HEK293 (cell line): Measurements from ENCODE around the gene TRAPPC2L.
A peak's percentile ranks its signal among the peaks of the same experiment; 100 is the strongest.

Experiments used
- CTCF ChIA-PET: fragments of 350-600 bp; formaldehyde crosslinking; extraction: SDS; loops from one replicate; lab custom pipeline; 2021; ENCODE audit warnings: antibody characterized with exemption; lab: Yijun Ruan, JAX
- POLR2A ChIA-PET: fragments of 300-600 bp; formaldehyde crosslinking; extraction: SDS; loops from one replicate; lab custom pipeline; 2020; ENCODE audit warnings: antibody characterized with exemption, inconsistent platforms; lab: Yijun Ruan, JAX
- H3K27ac ChIP-seq: fragments of 200-500 bp; sonication (Bioruptor generic); 2 replicates; pipeline ENCODE4 v1.5.1; 2014; ENCODE audit warnings: low read depth, low read length, control low read depth, inconsistent platforms; ENCODE audit errors: extremely low read depth
- H3K36me3 ChIP-seq, 2 experiments: fragments of 200-500 bp in 1 of 2; sonication (Bioruptor generic) in 1 of 2; 1 replicate in 1 of 2; 2 replicates in 1 of 2; pipeline ENCODE4 v1.5.1; 2014 to 2017; ENCODE audit warnings: inconsistent platforms in 2 of 2, low read length in 2 of 2; ENCODE audit not compliant: control insufficient read depth in 2 of 2, insufficient read depth in 1 of 2
- H3K4me1 ChIP-seq: fragments of 200-500 bp; sonication (Bioruptor generic); 2 replicates; pipeline ENCODE4 v1.5.1; 2014; ENCODE audit warnings: mild to moderate bottlenecking, low read length, inconsistent platforms; ENCODE audit not compliant: control insufficient read depth, insufficient read depth
- H3K4me3 ChIP-seq: 2 replicates; pipeline ENCODE4 v1.5.1; 2011; ENCODE audit warnings: low read depth, mild to moderate bottlenecking, control low read depth, low read length, moderate library complexity
- H3K9me3 ChIP-seq: fragments of 200-500 bp; sonication (Bioruptor generic); 2 replicates; pipeline ENCODE4 v1.5.1; 2014; ENCODE audit warnings: low read depth, low read length, inconsistent platforms; ENCODE audit not compliant: control insufficient read depth, insufficient read depth
- KLF1 ChIP-seq: fragments of 450-650 bp; formaldehyde crosslinking; IDR thresholded peaks from 2 replicates; pipeline ENCODE4 v1.5.1; 2016; ENCODE audit warnings: missing biosample characterization, missing genetic modification characterization
- KLF8 ChIP-seq: fragments of 450-650 bp; formaldehyde crosslinking; IDR thresholded peaks from 2 replicates; pipeline ENCODE4 v1.5.1; 2016; ENCODE audit warnings: missing biosample characterization, missing genetic modification characterization
- RBAK ChIP-seq: fragments of 450-650 bp; formaldehyde crosslinking; IDR thresholded peaks from 2 replicates; pipeline ENCODE4 v1.5.1; 2016; ENCODE audit warnings: missing biosample characterization, missing genetic modification characterization
- SP2 ChIP-seq: fragments of 450-650 bp; formaldehyde crosslinking; IDR thresholded peaks from 2 replicates; pipeline ENCODE4 v1.5.1; 2016; ENCODE audit warnings: missing biosample characterization, missing genetic modification characterization
- ZBTB49 ChIP-seq: fragments of 450-650 bp; formaldehyde crosslinking; IDR thresholded peaks from 2 replicates; pipeline ENCODE4 v1.5.1; 2016; ENCODE audit warnings: missing biosample characterization, missing genetic modification characterization, low read depth
- ZNF138 ChIP-seq: fragments of 450-650 bp; formaldehyde crosslinking; IDR thresholded peaks from 2 replicates; pipeline ENCODE4 v1.5.1; 2016; ENCODE audit warnings: missing biosample characterization, missing genetic modification characterization, borderline replicate concordance
- ZNF148 ChIP-seq: fragments of 450-650 bp; formaldehyde crosslinking; IDR thresholded peaks from 2 replicates; pipeline ENCODE4 v1.5.0; 2017; ENCODE audit warnings: missing biosample characterization, missing genetic modification characterization, borderline replicate concordance
- ZNF175 ChIP-seq: fragments of 450-650 bp; formaldehyde crosslinking; IDR thresholded peaks from 2 replicates; pipeline ENCODE4 v1.5.1; 2016; ENCODE audit warnings: missing biosample characterization, missing genetic modification characterization
- ZNF19 ChIP-seq: fragments of 450-650 bp; formaldehyde crosslinking; IDR thresholded peaks from 2 replicates; pipeline ENCODE4; 2016; ENCODE audit warnings: missing biosample characterization, missing genetic modification characterization, low read depth
- ZNF211 ChIP-seq: fragments of 450-650 bp; formaldehyde crosslinking; IDR thresholded peaks from 2 replicates; pipeline ENCODE4 v1.5.1; 2016; ENCODE audit warnings: low read depth, missing biosample characterization, missing genetic modification characterization
- ZNF311 ChIP-seq: fragments of 450-650 bp; formaldehyde crosslinking; IDR thresholded peaks from 2 replicates; pipeline ENCODE4 v1.5.1; 2017; ENCODE audit warnings: missing biosample characterization, missing genetic modification characterization, borderline replicate concordance
- ZNF398 ChIP-seq: fragments of 450-650 bp; formaldehyde crosslinking; IDR thresholded peaks from 2 replicates; pipeline ENCODE4 v1.5.1; 2017; ENCODE audit warnings: missing biosample characterization, missing genetic modification characterization
- ZNF416 ChIP-seq: fragments of 450-650 bp; formaldehyde crosslinking; IDR thresholded peaks from 2 replicates; pipeline ENCODE4 v1.5.1; 2016; ENCODE audit warnings: missing biosample characterization, missing genetic modification characterization
- ZNF473 ChIP-seq: fragments of 450-650 bp; formaldehyde crosslinking; IDR thresholded peaks from 2 replicates; pipeline ENCODE4 v1.5.1; 2017; ENCODE audit warnings: missing biosample characterization, missing genetic modification characterization
- ZNF510 ChIP-seq: fragments of 450-650 bp; formaldehyde crosslinking; IDR thresholded peaks from 2 replicates; pipeline ENCODE4 v1.5.1; 2018; ENCODE audit warnings: mild to moderate bottlenecking, missing genetic modification characterization, missing biosample characterization; ENCODE audit not compliant: insufficient replicate concordance
- ZNF513 ChIP-seq: fragments of 450-650 bp; IDR thresholded peaks from 2 replicates; pipeline ENCODE4 v1.5.1; 2018; ENCODE audit warnings: missing biosample characterization, missing genetic modification characterization
- ZNF514 ChIP-seq: fragments of 450-650 bp; formaldehyde crosslinking; IDR thresholded peaks from 2 replicates; pipeline ENCODE4 v1.5.1; 2016; ENCODE audit warnings: missing biosample characterization, missing genetic modification characterization
- ZNF518A ChIP-seq: fragments of 450-650 bp; formaldehyde crosslinking; conservative IDR thresholded peaks from 2 replicates; pipeline ENCODE4 v1.5.1; 2016; ENCODE audit warnings: low read depth, missing biosample characterization, missing genetic modification characterization
- ZNF549 ChIP-seq: fragments of 450-650 bp; IDR thresholded peaks from 2 replicates; pipeline ENCODE4 v1.5.1; 2018; ENCODE audit warnings: missing biosample characterization, missing genetic modification characterization, mild to moderate bottlenecking, inconsistent platforms, moderate library complexity
- ZNF654 ChIP-seq: fragments of 450-650 bp; formaldehyde crosslinking; IDR thresholded peaks from 2 replicates; pipeline ENCODE4 v1.5.1; 2016; ENCODE audit warnings: low read depth, missing biosample characterization, missing genetic modification characterization
- ZSCAN5A ChIP-seq: fragments of 450-650 bp; formaldehyde crosslinking; IDR thresholded peaks from 2 replicates; pipeline ENCODE4 v1.5.1; 2016; ENCODE audit warnings: missing biosample characterization, missing genetic modification characterization

Gene TRAPPC2L

GRCh38 chr16:88882358-88883030 lies 25.6 kb downstream of the TRAPPC2L start:
- Histone ChIP-seq H3K27ac (no peak overlapping the region), H3K4me3 (no peak overlapping the region), H3K36me3 (no peaks in the 10 kb centered on the region), H3K9me3 (no peaks in the 10 kb centered on the region), H3K4me1 (no peaks in the 10 kb centered on the region)
- ChIA-PET CTCF (no interaction called here), POLR2A (no interaction called here)
- no peak for TF ChIP-seq ZNF510
- TF ChIP-seq KLF8 (tag by site-specific recombination): peak; percentile 99
- TF ChIP-seq ZNF514 (tag by site-specific recombination): no peak
- TF ChIP-seq ZNF148 (tag by site-specific recombination): 0 out of 2 replicates have a peak, but pooled peaks have one; percentile 18
- TF ChIP-seq ZNF416: no peak
- TF ChIP-seq ZNF175: no peak
- TF ChIP-seq ZNF211 (tag by site-specific recombination): no peak
- no peak for TF ChIP-seq RBAK (tag by site-specific recombination)
- TF ChIP-seq ZNF513 (tag by site-specific recombination): no peak
- TF ChIP-seq ZNF473 (tag by site-specific recombination): no peak
- TF ChIP-seq ZNF311 (tag by site-specific recombination): no peak
- no peak for TF ChIP-seq ZNF654
- TF ChIP-seq KLF1 (tag by site-specific recombination): peak; percentile 100
- no peak for TF ChIP-seq ZNF549
- no peak for TF ChIP-seq ZNF518A (tag by site-specific recombination)
- peak; percentile 32 for TF ChIP-seq SP2 (tag by site-specific recombination)
- TF ChIP-seq ZBTB49 (tag by site-specific recombination): no peak
- peak; percentile 17; the same call in 1 of the 2 replicates for TF ChIP-seq ZNF398 (tag by site-specific recombination)
- no peak for TF ChIP-seq ZNF138 (tag by site-specific recombination)
- TF ChIP-seq ZNF19 (tag by site-specific recombination): no peak
- no peak for TF ChIP-seq ZSCAN5A (tag by site-specific recombination)
